GM21528 (cell line): ENCODE results near the gene TIMMDC1.
"Not testable (repeated sequence)": the region's sequence is repeated elsewhere in the genome, so short reads cannot be mapped to it uniquely, and the experiment has no call there.

Experiments
- ATAC-seq: cut with Tn5 transposase; IDR thresholded peaks from one replicate; pipeline ENCODE4 v1.9.1; 2021; ENCODE audit warnings: mild to moderate bottlenecking, moderate library complexity; ENCODE audit not compliant: unreplicated experiment, low FRiP score

Gene TIMMDC1

GRCh38 chr3:119553823-119554415 lies 55.6 kb downstream of the TIMMDC1 start:
- ATAC-seq: no peak

- no peak for ATAC-seq
Measured at GRCh38 chr3:119555309-119555735, 57.0 kb downstream of the TIMMDC1 start.

GRCh38 chr3:119555929-119556328 lies 57.6 kb downstream of the TIMMDC1 start:
- ATAC-seq: no peak

- no peak for ATAC-seq
Measured at GRCh38 chr3:119557192-119557876, 59.0 kb downstream of the TIMMDC1 start.

- no peak for ATAC-seq
Measured at GRCh38 chr3:119557877-119558269, 59.5 kb downstream of the TIMMDC1 start.

GRCh38 chr3:119558626-119559317 lies 60.4 kb downstream of the TIMMDC1 start:
- ATAC-seq: no peak

- peak; percentile 59 for ATAC-seq
Measured at GRCh38 chr3:119559441-119559963, 61.2 kb downstream of the TIMMDC1 start, which contains the start of gene CD80. Gene CD80 (minus strand): TSS chr3:119559614. CDS start chr3:119557728, 1,886 bp downstream.

GRCh38 chr3:119560160-119560559 lies 61.8 kb downstream of the TIMMDC1 start:
- ATAC-seq: peak; percentile 1

GRCh38 chr3:119562307-119562961 lies 64.1 kb downstream of the TIMMDC1 start:
- peak; percentile 76 for ATAC-seq

- ATAC-seq: not testable (repeated sequence)
Measured at GRCh38 chr3:119563334-119563733, 65.0 kb downstream of the TIMMDC1 start.

GRCh38 chr3:119569156-119569555 lies 70.8 kb downstream of the TIMMDC1 start:
- no peak for ATAC-seq

GRCh38 chr3:119570229-119570628 lies 71.9 kb downstream of the TIMMDC1 start:
- ATAC-seq: no peak

GRCh38 chr3:119571230-119571629 lies 72.9 kb downstream of the TIMMDC1 start:
- ATAC-seq: no peak

GRCh38 chr3:119571688-119572087 lies 73.3 kb downstream of the TIMMDC1 start:
- ATAC-seq: no peak
